Smooth muscle cell of trachea (primary cell): ENCODE data around the gene RAB3C. TPM values are rescaled to one million over a fixed set of nuclear protein-coding genes. Genes with fewer than 3 reads are reported as not detected.

Experiments
- total RNA-seq: library from RNA; depleted of rRNA; stranded (reverse); fragments of >200 nt; gene quantifications from 2 replicates; pipeline ENCODE4 v1.2.1, GENCODE V29; 2014

The RAB3C gene, protein sequence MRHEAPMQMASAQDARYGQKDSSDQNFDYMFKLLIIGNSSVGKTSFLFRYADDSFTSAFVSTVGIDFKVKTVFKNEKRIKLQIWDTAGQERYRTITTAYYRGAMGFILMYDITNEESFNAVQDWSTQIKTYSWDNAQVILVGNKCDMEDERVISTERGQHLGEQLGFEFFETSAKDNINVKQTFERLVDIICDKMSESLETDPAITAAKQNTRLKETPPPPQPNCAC
- total RNA-seq: not detected in 2 replicates

GRCh38 chr5:58582803-58583491 is at the start of gene RAB3C:
Gene RAB3C (plus strand): TSS chr5:58583075. CDS start chr5:58583209, 134 bp downstream.

Other genes with a start within 250 kb of the RAB3C start
- 55.7 and 536 TPM in 2 replicates for gene PLK2, start 123.0 kb upstream of the RAB3C start, total RNA-seq
- 0.17 TPM in 1 of 2 replicates, not detected in the other for gene GAPT, start 91.6 kb upstream of the RAB3C start, total RNA-seq